Stimulated activated CD4-positive, alpha-beta T cell treated with anti-CD3 and anti-CD28 coated beads, TNF-alpha, amount 100 ng/mL, for 24 hours (primary cell): ENCODE data around the gene P3H4.
"Not testable (repeated sequence)": the region's sequence is repeated elsewhere in the genome, so short reads cannot be mapped to it uniquely, and the experiment has no call there.

Source experiments
- DNase-seq, 3 experiments: peaks; one replicate each; pipeline ENCODE4 v3.0.0-alpha.2; 2020; ENCODE audit warnings: low read depth in 3 of 3

The P3H4 gene

GRCh38 chr17:41794540-41794975, 17.2 kb downstream of the P3H4 start:
- DNase-seq = no peak

- DNase-seq = no peak
Observed at GRCh38 chr17:41793784-41794539, 17.8 kb downstream of the P3H4 start.

DNA sequence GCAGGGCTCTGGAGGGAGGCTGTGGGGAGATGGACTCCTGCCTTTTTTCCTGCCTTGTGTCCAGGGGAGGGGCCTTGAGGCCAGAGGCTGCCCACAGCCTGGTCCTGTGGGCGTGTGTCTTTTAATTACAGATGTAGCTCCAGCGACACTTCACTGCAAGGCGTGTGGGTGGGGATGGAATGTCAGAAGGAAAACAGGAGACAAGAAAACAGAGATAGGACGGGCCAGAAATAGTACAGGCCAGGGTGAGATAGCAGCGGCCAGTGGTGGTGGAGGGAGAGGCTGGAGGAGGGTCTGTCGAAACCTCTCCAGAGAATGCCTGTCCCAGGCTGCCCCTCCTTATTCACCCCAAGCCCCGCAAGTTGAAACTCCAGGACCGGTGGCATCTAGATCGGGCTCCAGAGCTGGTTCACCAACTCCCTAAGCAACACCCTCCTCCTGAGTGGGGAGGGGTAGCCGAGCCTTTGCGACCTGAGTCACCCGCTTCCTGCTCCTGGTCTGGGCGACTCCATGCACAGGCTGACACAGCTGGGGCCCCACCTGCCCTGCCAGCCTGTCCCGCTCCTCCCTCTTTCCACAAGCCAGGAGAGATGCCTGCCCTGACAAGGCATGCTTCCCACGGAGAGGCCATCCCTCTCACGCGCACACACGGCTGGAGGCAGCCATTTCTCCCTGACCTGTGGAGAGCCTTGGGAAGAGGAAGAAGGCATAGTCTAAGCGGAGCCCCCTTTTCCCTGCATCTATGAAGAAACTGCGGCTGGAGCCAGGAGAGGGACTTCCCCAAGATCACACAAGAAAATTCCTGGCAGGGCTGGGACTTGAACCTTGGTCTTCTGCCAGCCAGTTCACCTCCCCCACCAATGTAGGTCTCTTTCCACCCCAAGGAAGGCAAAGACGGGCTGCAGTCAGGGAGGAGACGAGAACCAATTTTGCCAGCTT, 18.6 kb downstream of the P3H4 start:
- DNase-seq = no peak

DNA sequence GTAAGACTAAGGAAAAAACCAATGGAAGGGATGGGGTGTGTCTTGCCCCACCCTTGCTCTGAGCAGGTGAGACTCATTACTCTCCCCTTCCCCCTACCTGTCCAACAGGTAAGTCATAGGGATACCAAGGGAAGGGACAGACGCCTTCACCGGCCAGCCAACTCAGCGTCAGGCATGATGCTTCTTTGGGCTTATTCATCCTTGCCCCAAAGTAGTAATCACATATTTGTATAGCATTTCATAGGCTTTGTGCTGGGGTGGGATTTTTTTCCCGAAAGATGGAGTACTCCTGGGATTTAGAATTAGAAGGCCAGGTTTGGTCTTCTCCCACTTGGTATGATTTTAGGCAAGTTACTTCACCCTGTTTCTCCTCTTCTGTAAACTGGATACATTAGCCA, 24.7 kb downstream of the P3H4 start:
- no peak for DNase-seq

DNA sequence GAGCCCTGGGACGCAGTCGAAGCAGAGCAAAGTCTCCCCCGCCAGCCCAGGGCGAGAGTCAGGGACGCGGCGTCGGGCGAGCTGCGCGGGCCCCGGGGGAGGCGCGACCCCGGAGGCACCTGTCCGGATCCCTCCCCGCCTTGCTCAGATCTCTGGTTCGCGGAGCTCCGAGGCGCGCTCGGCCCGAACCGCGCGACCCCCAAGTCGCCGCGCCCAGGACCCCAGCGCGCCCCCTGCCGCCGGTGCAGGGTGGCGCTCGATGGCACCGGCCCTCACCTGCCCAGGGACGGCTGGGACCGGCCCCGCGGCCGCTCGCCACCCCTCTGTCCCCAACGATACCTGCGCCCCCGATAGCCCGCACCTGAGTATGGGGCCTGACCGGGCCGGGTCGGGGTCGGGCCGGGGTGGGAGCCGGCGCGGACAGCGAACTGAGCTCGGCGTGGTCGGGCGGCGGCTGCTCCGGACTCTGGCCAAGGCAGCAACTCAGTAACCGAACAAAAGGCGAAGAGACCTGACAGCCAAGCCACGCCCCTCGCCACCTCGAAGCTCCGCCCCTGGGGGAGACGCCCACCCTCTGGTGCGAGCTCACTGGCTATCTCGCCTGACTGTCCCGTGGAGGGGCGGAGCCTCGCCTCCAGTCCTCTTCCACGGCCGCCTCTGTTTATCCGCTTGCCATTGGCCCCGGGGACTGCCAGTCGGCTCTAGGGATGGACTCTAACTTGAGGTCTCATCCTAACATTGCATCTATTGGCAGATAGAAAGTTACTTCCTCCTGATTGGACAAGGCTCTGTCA, 25.3 kb downstream of the P3H4 start, which contains the start of gene JUP:
TSS of gene JUP (minus strand) at position 485 of the 794 bp plus-strand sequence. CDS start 14,857 bp downstream, outside the sequence.
- DNase-seq = peak; percentile 76 to 93 (median 76)

DNA sequence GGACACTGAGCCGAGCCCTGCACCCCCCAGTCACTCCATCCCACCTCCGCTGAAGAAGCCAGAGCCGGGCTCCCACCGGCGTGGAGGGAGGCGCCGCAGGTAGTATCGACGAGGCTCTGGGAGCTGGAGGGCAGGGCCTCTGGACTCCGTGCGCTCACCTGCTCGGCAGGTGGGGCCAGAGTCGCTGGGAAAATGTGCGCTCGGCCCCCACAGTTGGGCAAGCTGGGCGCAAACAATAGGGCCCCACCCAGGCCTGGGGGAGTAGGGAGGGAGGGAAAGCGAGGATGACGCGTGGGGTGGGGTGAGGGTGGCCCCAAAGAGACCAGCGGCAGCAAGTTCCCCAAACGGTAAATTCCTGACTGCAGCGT, 25.9 kb downstream of the P3H4 start:
- DNase-seq = no peak

- DNase-seq = no peak
Observed at GRCh38 chr17:41785091-41785858, 26.5 kb downstream of the P3H4 start.

DNA sequence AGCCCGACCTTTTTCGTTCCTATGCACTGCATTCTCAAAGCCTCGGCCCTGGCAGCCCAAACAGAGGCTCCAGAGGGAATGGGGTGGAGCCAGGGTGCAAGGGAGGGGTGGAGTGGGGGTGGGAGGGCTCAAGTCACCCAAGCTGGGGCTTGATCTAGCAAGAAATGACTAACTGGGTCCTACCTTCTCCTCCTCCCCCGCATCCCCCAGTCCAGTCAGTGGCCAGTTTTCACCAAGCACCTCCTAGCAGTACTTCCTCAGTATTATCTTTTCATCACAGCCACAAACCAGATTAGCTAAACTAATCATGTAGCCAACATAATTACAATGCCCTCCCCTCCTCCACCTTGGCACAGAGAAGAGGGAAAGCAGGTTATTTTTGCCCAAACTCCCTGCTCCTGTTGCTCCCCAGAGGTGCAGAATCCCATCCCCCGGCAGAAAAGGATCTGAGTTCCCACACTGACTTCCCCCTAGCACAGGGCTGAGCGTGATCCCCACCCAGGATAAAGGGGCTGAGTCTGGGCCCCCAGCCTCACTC, 27.5 kb downstream of the P3H4 start:
- DNase-seq = no peak

- DNase-seq = no peak
Observed at GRCh38 chr17:41782142-41782541, 29.6 kb downstream of the P3H4 start.

DNA sequence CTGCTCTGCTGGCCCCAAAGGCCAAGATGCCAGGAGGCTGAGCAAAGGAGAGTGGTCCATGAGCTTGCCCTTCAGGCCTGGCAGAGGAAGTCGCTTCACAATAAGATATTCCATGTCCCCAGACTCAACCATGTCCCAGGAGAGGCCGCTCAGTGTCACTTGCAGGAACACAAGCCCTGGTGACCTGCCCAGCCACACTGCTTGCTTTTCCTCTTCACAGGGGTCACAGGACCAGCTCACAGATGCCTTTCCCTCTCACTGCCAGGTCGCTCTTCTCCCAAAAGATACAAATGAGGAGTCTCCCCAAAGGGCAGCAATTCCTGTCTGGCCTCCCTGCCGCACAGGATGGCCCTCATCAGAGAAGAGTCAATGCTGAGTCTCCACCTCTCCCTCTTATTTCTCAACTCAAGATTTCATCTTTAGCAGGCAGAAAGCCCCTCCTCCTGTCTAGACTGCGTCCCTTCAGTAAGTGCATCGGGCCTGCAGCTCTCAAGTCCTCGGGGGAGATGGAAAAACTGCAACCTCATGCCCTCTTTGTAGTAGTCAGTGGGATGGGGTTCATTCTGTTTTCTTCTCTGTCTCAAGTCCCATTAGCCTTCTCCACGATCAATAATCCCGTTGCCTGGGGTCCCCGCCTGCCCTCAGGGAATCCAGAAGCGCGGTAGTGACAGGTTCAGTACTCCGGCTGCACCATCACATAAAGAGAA, 30.2 kb downstream of the P3H4 start:
- DNase-seq = no peak

DNA sequence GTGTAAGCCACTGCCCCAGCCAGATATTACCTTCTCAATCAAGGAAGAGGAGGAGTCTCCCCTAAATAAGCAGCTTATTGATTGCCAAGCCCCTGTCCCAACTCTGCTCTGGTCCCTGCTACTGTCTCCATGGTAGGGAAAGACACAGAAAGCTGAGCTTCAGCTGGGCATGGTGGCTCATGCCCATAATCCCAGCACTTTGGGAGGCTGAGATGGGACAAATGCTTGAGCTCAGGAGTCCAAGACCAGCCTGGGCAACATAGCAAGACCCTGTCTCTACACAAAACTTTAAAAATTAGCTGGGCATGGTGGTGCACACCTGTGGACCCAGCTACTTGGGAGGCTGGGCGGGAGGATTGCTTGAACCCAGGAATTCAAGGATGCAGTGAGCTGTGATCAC, 31.8 kb downstream of the P3H4 start:
- no peak for DNase-seq

GRCh38 chr17:41777574-41778188, 34.1 kb downstream of the P3H4 start:
- DNase-seq = no peak

DNA sequence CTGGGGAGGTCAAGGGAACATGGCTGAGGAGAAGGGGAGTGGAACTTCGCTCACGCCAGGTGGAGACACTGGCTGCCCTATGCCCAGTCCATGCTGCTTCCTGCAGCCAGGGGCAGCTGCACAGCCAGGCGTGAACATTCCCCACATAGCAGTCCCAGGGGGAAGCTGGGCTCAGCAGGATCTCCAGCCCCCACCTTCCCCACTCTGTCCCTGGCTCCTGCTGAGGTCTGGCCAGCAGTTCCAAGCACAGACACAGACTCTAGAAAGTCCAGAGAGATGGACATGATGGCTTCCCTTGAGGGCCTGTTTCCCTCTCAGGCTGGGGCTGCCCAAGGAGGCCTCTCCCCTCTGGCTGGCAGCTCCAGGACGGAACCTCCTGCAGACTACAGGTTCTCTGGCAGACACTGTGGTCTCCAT, 34.6 kb downstream of the P3H4 start:
- no peak for DNase-seq

DNA sequence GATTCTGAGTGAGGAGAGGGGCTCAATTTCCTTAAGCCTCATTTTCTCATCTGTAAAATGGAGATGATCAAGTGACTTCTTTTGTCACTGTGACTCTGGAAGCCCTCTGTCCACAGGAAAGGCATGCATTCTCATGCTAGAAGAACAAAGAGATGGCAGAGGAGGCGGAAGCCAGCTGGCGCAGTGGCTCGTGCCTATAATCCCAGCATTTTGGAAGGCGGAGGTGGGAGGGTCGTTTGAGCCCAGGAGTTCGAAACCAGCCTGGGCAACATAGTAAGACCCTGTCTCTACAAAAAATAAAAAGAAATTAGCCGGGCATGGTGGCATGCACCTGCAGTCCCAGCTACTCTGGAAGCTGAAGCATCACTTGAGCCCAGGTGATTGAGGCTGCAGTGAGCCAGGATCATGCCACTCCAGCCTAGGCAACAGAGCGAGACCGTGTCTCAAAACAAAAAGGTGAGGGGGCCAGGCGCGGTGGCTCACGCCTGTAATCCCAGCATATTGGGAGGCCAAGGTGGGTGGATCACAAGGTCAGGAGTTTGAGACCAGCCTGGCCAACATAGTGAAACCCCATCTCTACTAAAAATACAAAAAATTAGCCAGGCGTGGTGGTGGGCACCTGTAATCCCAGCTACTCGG, 35.4 kb downstream of the P3H4 start:
- not testable (repeated sequence) for DNase-seq

- DNase-seq = no peak
Observed at GRCh38 chr17:41775394-41776226, 36.1 kb downstream of the P3H4 start.

- DNase-seq = no peak
Observed at GRCh38 chr17:41773731-41774193, 38.0 kb downstream of the P3H4 start.

DNA sequence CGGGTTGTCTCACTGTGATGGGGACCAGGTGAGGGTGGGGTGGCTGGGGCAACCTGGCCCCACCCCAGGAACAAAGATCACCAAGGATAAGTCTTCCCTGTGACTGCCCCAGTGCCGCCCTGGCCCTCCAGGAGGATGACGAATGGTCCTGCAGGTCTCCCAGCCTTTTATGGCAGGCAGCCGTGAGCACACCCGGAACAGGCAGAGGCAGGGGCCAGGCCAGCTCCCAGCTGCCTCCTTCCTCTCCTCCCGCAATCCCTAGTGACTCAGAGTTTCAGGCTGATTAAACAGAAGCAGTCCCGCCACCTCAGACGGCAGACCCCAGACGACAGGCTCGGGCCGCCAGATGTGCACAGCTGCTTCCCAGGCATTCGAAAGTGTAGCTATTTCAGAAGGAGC, 38.6 kb downstream of the P3H4 start:
- DNase-seq = no peak

DNA sequence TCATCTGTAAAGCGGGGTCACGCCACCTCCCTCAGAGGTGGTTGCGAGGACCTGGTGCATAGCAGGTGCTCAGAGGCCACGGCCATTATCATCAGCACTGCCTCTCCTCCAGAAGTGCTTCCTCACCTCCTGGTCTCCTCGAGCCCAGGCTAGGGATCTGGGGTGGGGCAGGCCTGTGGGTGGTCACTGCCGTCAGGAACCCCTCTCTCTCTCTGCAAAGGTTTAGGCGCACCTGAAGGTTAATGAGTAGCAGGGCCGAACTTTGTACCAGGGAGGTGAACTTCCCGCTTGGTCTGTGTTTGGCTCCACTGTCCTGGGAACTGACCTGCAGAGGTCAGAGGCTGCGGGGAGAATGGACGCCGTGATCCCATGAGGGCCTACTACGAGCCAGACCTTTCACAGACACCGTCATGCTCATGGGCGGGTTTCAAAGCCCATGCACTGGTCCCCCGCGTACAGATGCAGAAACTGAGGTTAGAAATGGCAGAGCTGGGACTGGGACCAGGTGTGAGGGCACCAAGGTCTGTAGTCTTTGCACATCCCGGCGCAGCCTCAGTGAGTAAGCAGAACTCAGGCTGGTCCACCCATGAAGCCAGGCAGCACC, 39.1 kb downstream of the P3H4 start:
- DNase-seq = no peak
